Right atrium auricular region (tissue), 2 donors: ENCODE results near the gene PALM. TPM values are rescaled to one million over a fixed set of nuclear protein-coding genes. Genes with fewer than 3 reads are reported as not detected.
A peak's percentile ranks its signal among the peaks of the same experiment; 100 is the strongest.
"Not testable (repeated sequence)": the region's sequence is repeated elsewhere in the genome, so short reads cannot be mapped to it uniquely, and the experiment has no call there.

Experiments used
- DNase-seq: peaks from one replicate; pipeline ENCODE4 v3.0.0-alpha.2; 2019; ENCODE audit warnings: low spot score
- H3K27ac ChIP-seq, 2 donors: fragments of 200-600 bp; sonication (generic); 1 replicate in 1 of 2; 2 replicates in 1 of 2; pipeline ENCODE4 v1.5.1; 2016 to 2019
- H3K27me3 ChIP-seq, 2 donors: fragments of 200-600 bp; sonication (generic); one replicate each; pipeline versions ENCODE4 v1.5.1 to v1.6.0; 2017 to 2019
- H3K36me3 ChIP-seq: fragments of 200-600 bp; sonication (generic); one replicate; pipeline ENCODE4 v1.5.1; 2016
- H3K4me1 ChIP-seq, 2 donors: fragments of 200-600 bp; sonication (generic); one replicate each; pipeline versions ENCODE4 v1.5.1 to v1.6.0; 2017 to 2019
- H3K4me3 ChIP-seq, 2 donors: fragments of 200-600 bp; sonication (generic); 1 replicate in 1 of 2; 2 replicates in 1 of 2; pipeline ENCODE4 v1.5.1; 2017 to 2019; ENCODE audit warnings: mild to moderate bottlenecking in 1 of 2, moderate library complexity in 1 of 2
- H3K9me3 ChIP-seq, 2 donors: fragments of 200-600 bp; sonication (generic); one replicate each; pipeline ENCODE4 v1.5.1; 2019
- CTCF ChIP-seq, 2 donors: fragments of 200-600 bp; sonication (generic); IDR thresholded peaks; one replicate each; pipeline ENCODE4 v1.5.1; 2019; ENCODE audit warnings: antibody characterized with exemption in 2 of 2
- total RNA-seq, 2 donors: library from RNA; depleted of rRNA; stranded (reverse); fragments of >200 nt; gene quantifications; one replicate each; pipeline ENCODE4 v1.1.0, GENCODE V29; 2016

PALM gene
- total RNA-seq, 2 donors from 2014 or later = 28.7 to 64.9 TPM

GRCh38 chr19:725461-726089 is 16.8 kb downstream of the PALM start:
- DNase-seq = no peak
- Histone ChIP-seq H3K27ac (no peak overlapping the region), H3K9me3 (no peaks in the 10 kb centered on the region), H3K36me3 (peaks cover 6% of the 10 kb centered on the region), H3K4me1 (peaks cover 0 to 43% of the 10 kb centered on the region in 2 donors), H3K27me3 (no peaks in the 10 kb centered on the region), H3K4me3 (no peak overlapping the region)
- TF ChIP-seq CTCF (IDR thresholded peaks at IDR 0.05) = no peak

- Histone ChIP-seq H3K9me3 (no peaks in the 10 kb centered on the region), H3K36me3 (peaks cover 6% of the 10 kb centered on the region), H3K4me3 (no peak overlapping the region), H3K27me3 (no peaks in the 10 kb centered on the region), H3K27ac (peak overlapping the region; percentile 59 to 73), H3K4me1 (peaks cover 0 to 33% of the 10 kb centered on the region in 2 donors)
- DNase-seq = no peak
- TF ChIP-seq CTCF (IDR thresholded peaks at IDR 0.05) = no peak
Observed at GRCh38 chr19:726993-727956, 18.5 kb downstream of the PALM start.

- Histone ChIP-seq H3K27ac (peak overlapping the region; percentile 59 to 73), H3K4me1 (peaks cover 0 to 26% of the 10 kb centered on the region in 2 donors), H3K27me3 (no peaks in the 10 kb centered on the region), H3K9me3 (no peaks in the 10 kb centered on the region), H3K4me3 (no peak overlapping the region), H3K36me3 (peaks cover 6% of the 10 kb centered on the region)
- no peak for TF ChIP-seq CTCF (IDR thresholded peaks at IDR 0.05)
- peak; percentile 78 for DNase-seq
Observed at GRCh38 chr19:728011-728410, 19.3 kb downstream of the PALM start.

- not testable (repeated sequence) for H3K36me3 ChIP-seq, H3K27me3 ChIP-seq, H3K27ac ChIP-seq, H3K4me3 ChIP-seq, H3K9me3 ChIP-seq, DNase-seq
- H3K4me1 ChIP-seq = peaks cover 0 to 22% of the 10 kb centered on the region in 2 donors
Observed at GRCh38 chr19:729564-729963, 20.8 kb downstream of the PALM start.

- Histone ChIP-seq H3K27me3 (no peaks in the 10 kb centered on the region), H3K27ac (no peak overlapping the region), H3K36me3 (peaks cover 6% of the 10 kb centered on the region), H3K4me1 (peaks cover 0 to 22% of the 10 kb centered on the region in 2 donors), H3K4me3 (no peak overlapping the region), H3K9me3 (no peaks in the 10 kb centered on the region)
- no peak for DNase-seq
- TF ChIP-seq CTCF (IDR thresholded peaks at IDR 0.05) = no peak
Observed at GRCh38 chr19:729965-730668, 21.4 kb downstream of the PALM start.

- TF ChIP-seq CTCF (IDR thresholded peaks at IDR 0.05) = no peak
- no peaks in the 10 kb centered on the region for H3K27me3 ChIP-seq
- H3K9me3 ChIP-seq = no peaks in the 10 kb centered on the region
- peaks cover 0 to 22% of the 10 kb centered on the region in 2 donors for H3K4me1 ChIP-seq
- H3K27ac ChIP-seq = no peak overlapping the region
- DNase-seq = no peak
- no peak overlapping the region for H3K4me3 ChIP-seq
- H3K36me3 ChIP-seq = peaks cover 8% of the 10 kb centered on the region
Observed at GRCh38 chr19:731000-731399, 22.3 kb downstream of the PALM start.
